ENCODE results near the gene SRP14.

DNA sequence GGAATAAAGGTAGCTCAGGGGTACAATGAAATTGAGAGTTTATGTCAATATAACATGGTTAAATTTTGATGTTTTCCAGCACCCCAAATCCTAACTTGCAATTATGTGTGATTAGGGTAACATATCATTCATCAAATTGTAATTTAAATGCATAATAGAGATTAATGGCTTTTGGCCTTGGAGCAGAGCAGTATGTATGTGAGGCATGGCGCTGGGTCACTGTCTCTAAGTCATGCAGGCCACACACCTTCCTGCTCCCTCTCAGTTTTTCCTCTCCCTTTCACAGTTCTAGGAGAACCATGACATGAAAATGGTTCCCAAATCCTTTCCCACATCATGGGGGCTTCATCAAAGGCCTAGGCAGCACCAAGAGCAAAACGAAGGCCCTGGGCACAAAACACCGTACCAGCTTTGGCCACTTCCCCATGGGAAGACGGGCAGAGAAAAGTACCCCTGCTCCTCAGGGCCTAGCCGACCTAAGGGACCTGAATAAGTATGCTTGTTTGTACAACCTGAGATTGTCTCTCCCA lies 3.9 kb upstream of the SRP14 start:
- TF ChIP-seq POLR2A (IDR thresholded peaks at IDR 0.05) = no peak
- TF ChIP-seq, protein P1, sequence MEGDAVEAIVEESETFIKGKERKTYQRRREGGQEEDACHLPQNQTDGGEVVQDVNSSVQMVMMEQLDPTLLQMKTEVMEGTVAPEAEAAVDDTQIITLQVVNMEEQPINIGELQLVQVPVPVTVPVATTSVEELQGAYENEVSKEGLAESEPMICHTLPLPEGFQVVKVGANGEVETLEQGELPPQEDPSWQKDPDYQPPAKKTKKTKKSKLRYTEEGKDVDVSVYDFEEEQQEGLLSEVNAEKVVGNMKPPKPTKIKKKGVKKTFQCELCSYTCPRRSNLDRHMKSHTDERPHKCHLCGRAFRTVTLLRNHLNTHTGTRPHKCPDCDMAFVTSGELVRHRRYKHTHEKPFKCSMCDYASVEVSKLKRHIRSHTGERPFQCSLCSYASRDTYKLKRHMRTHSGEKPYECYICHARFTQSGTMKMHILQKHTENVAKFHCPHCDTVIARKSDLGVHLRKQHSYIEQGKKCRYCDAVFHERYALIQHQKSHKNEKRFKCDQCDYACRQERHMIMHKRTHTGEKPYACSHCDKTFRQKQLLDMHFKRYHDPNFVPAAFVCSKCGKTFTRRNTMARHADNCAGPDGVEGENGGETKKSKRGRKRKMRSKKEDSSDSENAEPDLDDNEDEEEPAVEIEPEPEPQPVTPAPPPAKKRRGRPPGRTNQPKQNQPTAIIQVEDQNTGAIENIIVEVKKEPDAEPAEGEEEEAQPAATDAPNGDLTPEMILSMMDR (IDR thresholded peaks at IDR 0.05) = no peak
